Activated naive CD4-positive, alpha-beta T cell treated with anti-CD3 and anti-CD28 coated beads for 36 hours (primary cell): ENCODE measurements around the gene PTPRU. TPM values are rescaled to one million over a fixed set of nuclear protein-coding genes. Genes with fewer than 3 reads are reported as not detected.
"Not testable (repeated sequence)": the region's sequence is repeated elsewhere in the genome, so short reads cannot be mapped to it uniquely, and the experiment has no call there.

Source experiments
- CTCF ChIA-PET: fragments of 350-600 bp; sonication (Branson Sonifier 250); formaldehyde crosslinking; loops from one replicate; lab custom pipeline; 2021; ENCODE audit warnings: antibody characterized with exemption; lab: Charles Lee
- DNase-seq: peaks from one replicate; pipeline ENCODE4 v3.0.0-alpha.2; 2020
- H3K27ac Mint-ChIP-seq: one replicate; pipeline ENCODE4 v1.8.0; 2021; ENCODE audit warnings: mild to moderate bottlenecking, mixed read lengths
- H3K27me3 Mint-ChIP-seq: one replicate; pipeline ENCODE4 v1.8.0; 2021; ENCODE audit warnings: low read depth, mixed read lengths
- H3K36me3 Mint-ChIP-seq: one replicate; pipeline ENCODE4 v1.8.0; 2021; ENCODE audit warnings: low read depth, mixed read lengths
- H3K4me1 Mint-ChIP-seq: one replicate; pipeline ENCODE4 v1.8.0; 2021; ENCODE audit warnings: low read depth, mixed read lengths
- H3K4me3 Mint-ChIP-seq: one replicate; pipeline ENCODE4 v1.8.0; 2021; ENCODE audit warnings: mild to moderate bottlenecking, moderate library complexity, mixed read lengths
- H3K9me3 Mint-ChIP-seq: one replicate; pipeline ENCODE4 v1.8.0; 2021; ENCODE audit warnings: mixed read lengths
- intact Hi-C: fragments of 100-400 bp; cut with micrococcal nuclease; formaldehyde crosslinking; loops from one replicate; pipeline ENCODE4 v1.15.1; 2023
- total RNA-seq, 2 experiments: library from RNA; stranded (reverse); gene quantifications; one replicate each; pipeline ENCODE4 v1.2.3, GENCODE V29; 2021

PTPRU gene
- total RNA-seq, 2 experiments from 2014 or later = 0.15 to 0.38 TPM

- Mint-ChIP-seq H3K9me3 (no peaks in the 10 kb centered on the region), H3K36me3 (peaks cover 18% of the 10 kb centered on the region), H3K4me3 (no peak overlapping the region), H3K27ac (no peak overlapping the region), H3K4me1 (peaks cover 6% of the 10 kb centered on the region), H3K27me3 (no peaks in the 10 kb centered on the region)
- CTCF ChIA-PET = interaction anchor here (0.7 to 5.9 kb wide), 34 partner anchors 9 to 335 kb away, joined by 3 to 71 read pairs (median 4); partner anchors contain the start of genes EPB41 and SRSF4
- intact Hi-C loops = loop anchor here (1.0 to 2.0 kb wide), 5 partner anchors 20 to 418 kb away; no protein-coding TSS in a partner anchor
- DNase-seq = peak; percentile 97
Measured at GRCh38 chr1:29202584-29203340, 33.6 kb upstream of the PTPRU start.

- Mint-ChIP-seq H3K36me3 (peaks cover 10% of the 10 kb centered on the region), H3K4me1 (no peaks in the 10 kb centered on the region), H3K9me3 (no peaks in the 10 kb centered on the region), H3K27me3 (no peaks in the 10 kb centered on the region), H3K4me3 (no peak overlapping the region), H3K27ac (no peak overlapping the region)
- intact Hi-C loops = no loop called here
- DNase-seq = no peak
- CTCF ChIA-PET = interaction anchor here (1.2 kb wide), 1 partner anchor 26 kb away, joined by 3 read pairs; the partner anchor contains the start of gene SRSF4
Measured at GRCh38 chr1:29208442-29208841, 27.9 kb upstream of the PTPRU start.

GRCh38 chr1:29209173-29209572 lies 27.1 kb upstream of the PTPRU start:
- no peak overlapping the region for H3K27ac Mint-ChIP-seq
- CTCF ChIA-PET = interaction anchor here (1.4 kb wide), 1 partner anchor 332 kb away, joined by 3 read pairs; no protein-coding TSS in a partner anchor
- no peak for DNase-seq
- no peaks in the 10 kb centered on the region for H3K4me1 Mint-ChIP-seq
- peaks cover 10% of the 10 kb centered on the region for H3K36me3 Mint-ChIP-seq
- intact Hi-C loops = no loop called here
- H3K4me3 Mint-ChIP-seq = no peak overlapping the region
- no peaks in the 10 kb centered on the region for H3K27me3 Mint-ChIP-seq
- H3K9me3 Mint-ChIP-seq = no peaks in the 10 kb centered on the region

GRCh38 chr1:29210278-29211085 lies 25.8 kb upstream of the PTPRU start:
- Mint-ChIP-seq H3K27me3 (no peaks in the 10 kb centered on the region), H3K27ac (peak overlapping the region; percentile 37), H3K9me3 (no peaks in the 10 kb centered on the region), H3K4me1 (no peaks in the 10 kb centered on the region), H3K4me3 (no peak overlapping the region), H3K36me3 (peaks cover 14% of the 10 kb centered on the region)
- intact Hi-C loops = no loop called here
- no peak for DNase-seq
- CTCF ChIA-PET = interaction anchor here (1.4 kb wide), 1 partner anchor 333 kb away, joined by 3 read pairs; no protein-coding TSS in a partner anchor

- Mint-ChIP-seq H3K27ac (no peak overlapping the region), H3K9me3 (no peaks in the 10 kb centered on the region), H3K4me1 (no peaks in the 10 kb centered on the region), H3K4me3 (no peak overlapping the region), H3K27me3 (no peaks in the 10 kb centered on the region), H3K36me3 (peaks cover 11% of the 10 kb centered on the region)
- CTCF ChIA-PET = no interaction called here
- DNase-seq = no peak
- intact Hi-C loops = no loop called here
Measured at GRCh38 chr1:29211086-29212030, 25.0 kb upstream of the PTPRU start.

GRCh38 chr1:29213055-29213454 lies 23.3 kb upstream of the PTPRU start:
- Mint-ChIP-seq H3K36me3 (peaks cover 11% of the 10 kb centered on the region), H3K4me1 (no peaks in the 10 kb centered on the region), H3K4me3 (no peak overlapping the region), H3K27ac (no peak overlapping the region), H3K27me3 (no peaks in the 10 kb centered on the region), H3K9me3 (no peaks in the 10 kb centered on the region)
- CTCF ChIA-PET = interaction anchor here (1.3 kb wide), 1 partner anchor 11 kb away, joined by 8 read pairs; no protein-coding TSS in a partner anchor
- no peak for DNase-seq
- intact Hi-C loops = no loop called here

- no peaks in the 10 kb centered on the region for H3K9me3 Mint-ChIP-seq
- no peak overlapping the region for H3K4me3 Mint-ChIP-seq
- H3K27me3 Mint-ChIP-seq = no peaks in the 10 kb centered on the region
- DNase-seq = no peak
- H3K36me3 Mint-ChIP-seq = peaks cover 13% of the 10 kb centered on the region
- CTCF ChIA-PET = interaction anchor here (0.6 to 3.2 kb wide), 3 partner anchors 15 to 215 kb away, joined by 4 to 13 read pairs (median 6); no protein-coding TSS in a partner anchor
- H3K27ac Mint-ChIP-seq = no peak overlapping the region
- intact Hi-C loops = no loop called here
- H3K4me1 Mint-ChIP-seq = no peaks in the 10 kb centered on the region
Measured at GRCh38 chr1:29217633-29218032, 18.7 kb upstream of the PTPRU start.

- peaks cover 10% of the 10 kb centered on the region for H3K36me3 Mint-ChIP-seq
- intact Hi-C loops = no loop called here
- no peaks in the 10 kb centered on the region for H3K4me1 Mint-ChIP-seq
- H3K9me3 Mint-ChIP-seq = no peaks in the 10 kb centered on the region
- H3K27ac Mint-ChIP-seq = no peak overlapping the region
- CTCF ChIA-PET = interaction anchor here (0.6 to 3.2 kb wide), 3 partner anchors 16 to 216 kb away, joined by 4 to 13 read pairs (median 6); no protein-coding TSS in a partner anchor
- no peaks in the 10 kb centered on the region for H3K27me3 Mint-ChIP-seq
- no peak for DNase-seq
- H3K4me3 Mint-ChIP-seq = no peak overlapping the region
Measured at GRCh38 chr1:29218223-29218622, 18.1 kb upstream of the PTPRU start.

- Mint-ChIP-seq H3K27me3 (no peaks in the 10 kb centered on the region), H3K36me3 (peaks cover 9% of the 10 kb centered on the region), H3K4me3 (no peak overlapping the region), H3K27ac (no peak overlapping the region), H3K4me1 (no peaks in the 10 kb centered on the region), H3K9me3 (no peaks in the 10 kb centered on the region)
- no peak for DNase-seq
- CTCF ChIA-PET = interaction anchor here (0.6 kb wide), 1 partner anchor 345 kb away, joined by 4 read pairs; no protein-coding TSS in a partner anchor
- intact Hi-C loops = no loop called here
Measured at GRCh38 chr1:29221296-29221695, 15.0 kb upstream of the PTPRU start.

GRCh38 chr1:29222260-29222659 lies 14.1 kb upstream of the PTPRU start:
- H3K36me3 Mint-ChIP-seq, H3K27me3 Mint-ChIP-seq, intact Hi-C loops, DNase-seq, H3K4me1 Mint-ChIP-seq, H3K9me3 Mint-ChIP-seq, H3K4me3 Mint-ChIP-seq, H3K27ac Mint-ChIP-seq: not testable (repeated sequence)
- CTCF ChIA-PET = interaction anchor here (0.6 to 0.9 kb wide), 2 partner anchors 20 to 37 kb away, joined by 3 to 5 read pairs; no protein-coding TSS in a partner anchor

GRCh38 chr1:29222686-29223085 lies 13.6 kb upstream of the PTPRU start:
- H3K4me3 Mint-ChIP-seq = no peak overlapping the region
- intact Hi-C loops = no loop called here
- H3K27ac Mint-ChIP-seq = no peak overlapping the region
- H3K4me1 Mint-ChIP-seq = no peaks in the 10 kb centered on the region
- CTCF ChIA-PET = no interaction called here
- H3K9me3 Mint-ChIP-seq = no peaks in the 10 kb centered on the region
- no peaks in the 10 kb centered on the region for H3K27me3 Mint-ChIP-seq
- peaks cover 9% of the 10 kb centered on the region for H3K36me3 Mint-ChIP-seq
- no peak for DNase-seq
